Amygdala (tissue), 56 donors: ENCODE data around the gene SIRT2.
"Not testable (repeated sequence)": the region's sequence is repeated elsewhere in the genome, so short reads cannot be mapped to it uniquely, and the experiment has no call there.

ENCODE experiments used
- DNase-seq, 56 donors: peaks; one replicate each; lab custom pipeline; 2025; lab: John Stamatoyannopoulos, UW

SIRT2 gene

DNA sequence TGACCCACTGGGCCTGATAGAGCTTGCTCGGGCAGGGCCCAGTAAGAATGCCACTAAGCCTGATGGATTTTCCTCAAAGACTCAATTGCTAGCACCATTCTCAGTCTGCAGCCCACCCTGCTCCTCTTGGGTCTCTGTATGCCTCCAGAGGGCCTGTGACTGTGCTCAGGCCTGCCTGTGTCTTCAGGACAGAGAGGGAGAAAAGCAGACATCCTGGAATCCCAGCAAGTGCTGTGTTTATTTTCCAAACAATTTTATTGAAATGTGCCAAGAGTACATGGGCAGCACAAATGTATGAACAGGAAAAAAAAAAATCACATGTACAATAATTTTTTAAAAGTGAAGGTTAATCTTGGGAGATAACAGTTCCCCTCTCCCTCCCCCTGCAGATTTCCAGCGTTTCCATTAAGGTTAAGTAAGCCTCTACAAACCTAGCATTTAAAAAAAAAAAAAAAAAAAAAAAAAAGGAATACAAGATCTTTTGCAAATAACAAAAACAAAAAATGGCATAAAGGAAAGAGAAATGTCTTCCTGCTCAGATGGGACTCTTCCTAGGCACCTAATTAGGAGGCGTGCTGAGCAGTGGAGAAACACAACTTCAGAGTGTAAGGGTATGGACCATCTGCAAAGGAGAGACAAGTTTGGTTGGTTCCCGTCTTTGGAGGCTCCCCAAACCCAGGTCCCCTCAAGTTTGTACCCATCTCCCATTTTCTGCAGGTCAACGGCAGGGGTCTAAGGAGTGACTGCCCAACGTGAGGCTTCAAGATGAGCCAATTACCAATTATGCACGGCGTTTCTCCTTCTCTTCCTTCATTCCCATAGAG, 63.0 kb downstream of the SIRT2 start:
- DNase-seq, result no peak

DNA sequence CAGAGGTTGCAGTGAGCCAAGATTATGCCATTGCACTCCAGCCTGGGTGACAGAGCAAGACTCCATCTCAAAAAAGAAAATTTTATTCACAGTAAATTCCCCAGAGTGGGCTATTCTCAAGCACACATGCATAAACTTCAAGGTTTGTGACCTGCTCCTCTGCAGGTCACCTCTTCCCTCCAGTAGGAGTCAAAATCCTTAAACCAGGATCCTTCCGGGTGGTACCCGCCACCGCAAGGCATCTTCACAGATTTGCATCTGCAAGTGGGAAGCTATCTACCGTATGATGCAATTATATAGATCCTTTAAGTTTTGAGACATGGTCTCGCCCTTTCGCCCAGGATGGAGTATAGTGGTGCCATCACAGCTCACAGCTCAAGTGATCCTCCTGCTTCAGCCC, 64.8 kb downstream of the SIRT2 start:
- no peak for DNase-seq

GRCh38 chr19:38834104-38834490, 65.3 kb downstream of the SIRT2 start:
- DNase-seq, result no peak

DNA sequence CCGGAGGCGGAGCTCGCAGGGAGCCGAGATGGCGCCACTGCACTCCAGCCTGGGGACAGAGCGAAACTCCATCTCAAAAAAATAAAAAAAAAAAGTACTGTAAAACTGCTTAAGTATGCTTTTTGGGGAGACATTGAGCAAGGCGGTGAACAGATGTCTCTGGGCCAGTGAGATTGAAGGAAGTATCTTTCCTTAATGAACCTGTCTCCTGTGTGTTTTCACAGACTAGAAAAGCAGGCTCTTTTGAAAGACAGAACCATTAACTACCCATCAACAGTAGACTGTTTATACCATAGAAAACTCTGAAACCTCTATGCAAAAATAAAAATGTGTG, 66.4 kb downstream of the SIRT2 start:
- DNase-seq, result no peak

DNA sequence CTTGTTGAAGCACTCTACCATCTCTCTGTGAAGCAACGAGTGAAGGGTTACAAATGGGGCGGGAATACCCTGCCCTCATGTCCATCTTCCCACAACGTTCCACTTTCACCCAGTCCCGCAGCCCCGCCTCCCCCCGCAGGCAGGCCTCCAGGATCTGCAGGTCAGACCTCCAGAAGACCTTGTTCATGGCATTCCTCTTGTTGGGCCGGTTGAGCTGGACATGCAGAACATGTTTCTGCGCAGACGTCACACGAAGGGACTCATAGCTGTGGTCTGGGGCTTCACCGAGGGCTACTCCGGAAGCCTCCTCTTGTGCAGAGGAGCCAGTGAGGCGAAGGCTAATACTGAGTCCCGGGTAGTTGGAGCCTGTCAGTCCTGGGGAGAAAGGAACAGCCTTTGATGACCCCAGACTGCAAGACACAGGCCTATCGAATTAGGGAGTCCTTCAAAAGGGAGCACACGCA, 68.2 kb downstream of the SIRT2 start:
- DNase-seq, result peak in 26 of 56 donors; percentile 16 to 70 (median 38)

DNA sequence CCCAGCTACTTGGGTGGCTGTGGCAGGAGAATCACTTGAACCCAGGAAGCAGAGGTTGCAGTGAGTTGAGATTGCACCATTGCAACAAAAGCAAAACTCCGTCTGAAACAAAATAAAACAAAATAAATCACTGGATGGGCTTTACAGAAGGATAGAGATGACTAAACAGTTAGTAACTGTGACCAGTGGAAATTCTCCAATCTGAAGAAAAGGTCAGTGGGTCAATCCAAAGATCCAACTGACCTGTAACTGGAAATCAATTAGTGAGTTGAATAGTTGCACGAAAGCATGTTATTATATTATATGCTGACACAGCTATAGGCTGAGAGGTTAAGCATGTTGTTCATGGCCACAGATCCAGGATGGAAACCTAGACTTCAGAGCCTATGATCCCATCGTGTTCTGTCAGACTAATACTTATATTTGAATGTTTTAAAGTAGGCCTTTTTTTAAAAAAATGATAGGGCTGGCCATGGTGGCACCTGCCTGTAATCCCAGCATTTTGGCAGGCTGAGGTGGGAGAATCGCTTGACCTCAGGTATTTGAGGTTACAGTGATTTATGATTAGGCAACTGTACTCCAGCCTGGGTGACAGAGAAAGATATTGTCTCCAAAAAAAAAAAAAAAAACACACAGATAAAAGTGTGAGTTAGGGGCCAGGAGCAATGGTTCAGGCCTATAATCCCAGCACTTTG, 69.2 kb downstream of the SIRT2 start:
- no peak for DNase-seq

- DNase-seq, result not testable (repeated sequence)
Observed at GRCh38 chr19:38829203-38829602, 70.2 kb downstream of the SIRT2 start.
